GM20431 (cell line): ENCODE measurements around the gene SEC16A.

Source experiments
- in situ Hi-C: fragments of 300-500 bp; cut with MseI, MboI; formaldehyde crosslinking; loops from one replicate; pipeline ENCODE4 v1.15.0; 2020; ENCODE audit warnings: low sequenced_read_pairs; ENCODE audit not compliant: unreplicated experiment

SEC16A gene

DNA sequence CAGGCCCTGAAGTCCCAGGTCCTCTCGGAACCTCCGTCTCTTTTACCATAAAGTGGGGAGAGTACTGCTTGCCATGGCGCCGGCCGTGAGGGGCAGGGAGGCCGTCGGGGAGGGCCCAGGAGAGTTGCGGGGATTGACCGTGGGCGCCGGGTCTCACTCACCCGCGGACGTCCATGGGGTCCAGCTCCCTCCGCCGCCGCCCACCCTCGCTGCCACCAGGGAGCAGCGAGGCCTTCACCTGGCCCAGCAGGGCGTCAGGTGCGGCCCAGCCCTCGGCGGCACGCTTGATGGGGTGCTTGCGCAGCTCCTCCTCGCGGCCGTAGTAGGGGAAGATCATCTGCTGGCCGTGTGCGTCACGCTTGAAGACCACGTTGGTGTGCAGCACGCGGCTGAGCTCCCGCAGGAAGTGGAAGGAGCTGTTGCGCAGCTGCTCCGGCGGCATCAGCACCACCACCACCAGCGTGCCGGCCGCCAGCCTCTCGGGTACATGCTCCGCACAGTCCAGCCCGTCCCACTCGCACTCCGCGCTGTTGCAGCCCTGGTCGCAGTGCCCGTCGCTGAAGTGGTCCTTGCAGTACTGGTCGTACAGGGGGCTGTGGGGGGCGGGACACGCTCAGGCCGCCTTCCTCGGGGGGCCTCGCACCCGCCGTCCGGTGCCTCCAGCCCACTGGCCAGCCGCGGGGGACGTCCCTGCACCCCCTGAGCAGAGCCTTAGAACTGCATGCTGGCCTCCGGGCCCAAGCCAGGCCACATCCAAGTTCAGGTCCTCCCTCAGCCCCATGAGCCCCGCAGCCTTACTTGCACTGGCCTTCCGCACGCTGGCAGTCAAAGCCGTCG, 21.9 kb upstream of the SEC16A start:
- in situ Hi-C loops, result no loop called here

DNA sequence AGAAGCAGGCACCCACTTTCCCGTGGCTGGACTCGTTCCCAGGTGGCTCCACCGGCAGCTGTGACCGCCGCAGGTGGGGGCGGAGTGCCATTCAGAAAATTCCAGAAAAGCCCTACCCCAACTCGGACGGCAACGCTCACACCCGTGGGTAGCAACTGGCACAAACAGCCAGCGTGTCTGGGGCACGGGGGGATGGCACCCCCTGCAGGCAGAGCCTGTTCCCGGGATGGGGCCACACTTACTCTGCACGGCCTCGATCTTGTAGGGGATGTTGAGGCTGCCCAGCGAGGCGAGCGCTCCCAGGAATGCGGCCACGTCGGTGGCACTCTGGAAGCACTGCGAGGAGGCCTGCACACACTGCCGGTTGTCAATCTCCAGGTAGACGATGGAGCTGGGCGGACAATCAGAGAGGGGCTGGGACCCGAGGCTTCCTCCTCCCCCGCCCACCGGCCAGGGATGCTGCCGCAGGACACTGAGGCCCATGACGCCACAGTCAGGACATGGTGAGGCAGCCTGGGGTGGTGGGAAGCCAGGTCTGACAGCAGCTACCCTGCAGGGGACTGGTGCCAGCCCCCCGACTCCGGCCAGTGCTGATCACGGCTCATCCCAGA, 20.2 kb upstream of the SEC16A start:
- in situ Hi-C loops, result no loop called here

DNA sequence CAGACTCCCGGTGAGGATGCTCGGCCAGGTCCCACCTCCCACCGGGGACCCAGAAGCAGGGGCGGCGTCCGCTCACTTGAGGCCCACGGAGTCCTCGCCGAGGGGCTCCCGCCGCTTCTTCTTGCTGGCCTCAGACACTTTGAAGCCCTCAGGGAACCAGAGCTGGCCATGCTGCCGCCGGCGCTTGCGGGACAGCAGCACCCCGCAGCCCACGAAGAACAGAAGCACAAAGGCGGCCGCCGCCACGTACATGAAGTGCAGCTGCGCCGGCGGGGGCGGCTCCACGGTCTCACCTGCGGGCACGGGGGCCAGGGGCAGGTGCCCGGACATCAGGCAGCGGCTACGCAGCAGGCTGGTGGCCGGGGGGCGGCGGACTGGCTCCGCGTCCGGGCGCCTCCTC, 19.4 kb upstream of the SEC16A start:
- in situ Hi-C loops, result no loop called here

DNA sequence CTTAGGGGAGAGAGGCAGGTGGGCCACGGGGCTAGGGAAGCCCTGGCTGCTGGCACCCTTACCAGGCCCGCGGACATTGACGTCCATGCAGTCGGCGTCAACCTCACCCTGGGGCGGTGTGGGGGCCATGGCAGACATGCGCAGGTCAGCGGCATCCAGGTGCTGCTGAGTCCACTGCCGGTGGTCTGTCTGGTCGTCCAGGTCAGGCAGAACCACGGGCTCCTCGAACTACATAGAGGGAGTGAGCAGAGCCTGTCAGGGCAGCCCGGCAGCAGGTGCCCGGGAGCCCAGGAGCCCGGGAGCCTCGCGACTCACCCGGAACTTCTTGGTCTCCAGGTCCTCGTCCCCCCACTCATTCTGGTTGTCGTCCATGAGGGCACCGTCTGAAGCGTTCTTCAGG, 18.8 kb upstream of the SEC16A start:
- in situ Hi-C loops, result no loop called here

DNA sequence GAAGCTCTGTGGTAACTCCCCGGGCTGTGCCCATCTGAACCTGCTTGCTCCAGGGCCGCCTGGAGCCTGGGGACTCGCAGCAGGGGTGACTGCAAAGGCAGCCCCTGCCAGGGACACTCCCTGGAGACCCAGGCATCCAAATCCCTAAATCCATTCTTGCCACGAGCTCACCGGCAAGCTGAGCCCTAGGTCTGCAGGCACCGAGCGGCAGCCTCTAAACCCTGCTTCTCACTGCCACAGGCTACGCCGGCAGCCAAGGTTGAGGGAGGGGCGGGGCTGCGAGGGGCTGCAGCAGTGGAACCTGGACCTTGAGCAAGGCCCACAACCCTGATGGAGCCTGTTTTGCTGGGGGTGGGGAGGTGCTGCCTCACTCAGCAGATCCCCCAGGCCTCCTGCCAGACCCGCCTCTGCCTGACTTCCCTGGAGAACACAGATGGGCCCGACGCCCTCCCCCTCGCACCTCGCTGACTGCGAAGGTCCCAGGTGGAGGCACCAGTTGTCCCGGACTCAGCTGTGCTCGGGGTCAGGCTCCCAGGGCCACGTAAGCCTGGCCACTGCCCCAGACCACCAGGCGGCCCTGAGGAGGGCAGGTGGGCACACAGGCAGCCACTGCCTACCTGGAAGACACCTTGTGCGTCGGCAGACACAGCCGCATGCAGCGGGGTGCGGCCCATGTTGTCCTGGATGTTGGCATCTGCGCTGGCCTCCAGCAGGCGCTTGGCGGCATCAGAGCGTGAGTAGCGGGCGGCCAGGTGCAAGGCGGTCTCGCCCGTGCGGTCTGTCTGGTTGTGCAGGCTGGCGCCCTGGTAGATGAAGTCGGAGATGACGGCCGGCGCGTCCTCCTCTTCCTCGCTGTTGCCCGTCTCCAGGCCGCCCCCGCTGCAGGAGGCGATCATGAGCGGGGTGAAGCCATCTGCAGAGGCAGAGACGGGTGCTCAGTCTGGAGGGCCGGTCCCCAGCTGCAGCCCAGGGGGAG, 17.4 kb upstream of the SEC16A start:
- in situ Hi-C loops, result no loop called here

DNA sequence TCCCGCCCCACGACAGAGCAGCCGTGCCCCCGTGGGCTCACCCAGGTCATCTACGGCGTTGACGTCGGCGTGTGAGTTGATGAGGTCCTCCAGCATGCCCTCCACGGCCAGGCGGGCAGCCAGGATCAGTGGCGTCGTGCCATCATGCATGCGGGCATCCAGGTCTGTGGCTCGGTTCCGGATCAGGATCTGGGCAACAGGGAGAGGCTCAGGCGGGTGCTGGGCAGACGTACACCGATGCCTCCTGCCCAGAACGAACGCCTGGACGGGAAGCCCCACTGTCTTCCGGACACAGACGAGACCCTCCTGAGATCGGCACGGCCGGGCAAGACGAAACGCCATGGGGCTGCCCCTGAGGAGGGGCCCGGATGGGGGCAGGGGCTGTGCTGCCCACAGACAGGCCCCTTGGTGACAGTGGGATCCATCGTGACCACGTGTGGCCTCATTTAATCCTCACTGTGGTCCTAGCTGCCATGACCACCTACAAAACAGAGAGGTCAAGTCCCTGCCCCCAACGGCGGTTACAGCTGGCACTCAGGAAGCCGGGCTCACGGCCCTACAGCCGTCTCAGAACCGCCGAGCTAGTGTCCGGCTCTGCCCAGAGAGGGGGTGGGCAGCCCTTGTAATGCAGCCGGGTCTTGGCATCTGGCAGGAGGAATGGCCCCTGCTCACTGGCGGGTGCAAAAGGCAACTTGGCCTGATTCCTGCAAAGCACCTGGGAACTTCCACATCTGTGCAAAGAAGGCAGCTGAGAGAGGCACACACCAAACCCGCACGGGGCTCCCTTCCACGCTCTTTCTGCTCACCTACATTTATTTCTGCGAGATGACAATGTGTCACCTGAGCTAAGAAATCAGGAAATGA, 16.5 kb upstream of the SEC16A start:
- in situ Hi-C loops, result no loop called here

DNA sequence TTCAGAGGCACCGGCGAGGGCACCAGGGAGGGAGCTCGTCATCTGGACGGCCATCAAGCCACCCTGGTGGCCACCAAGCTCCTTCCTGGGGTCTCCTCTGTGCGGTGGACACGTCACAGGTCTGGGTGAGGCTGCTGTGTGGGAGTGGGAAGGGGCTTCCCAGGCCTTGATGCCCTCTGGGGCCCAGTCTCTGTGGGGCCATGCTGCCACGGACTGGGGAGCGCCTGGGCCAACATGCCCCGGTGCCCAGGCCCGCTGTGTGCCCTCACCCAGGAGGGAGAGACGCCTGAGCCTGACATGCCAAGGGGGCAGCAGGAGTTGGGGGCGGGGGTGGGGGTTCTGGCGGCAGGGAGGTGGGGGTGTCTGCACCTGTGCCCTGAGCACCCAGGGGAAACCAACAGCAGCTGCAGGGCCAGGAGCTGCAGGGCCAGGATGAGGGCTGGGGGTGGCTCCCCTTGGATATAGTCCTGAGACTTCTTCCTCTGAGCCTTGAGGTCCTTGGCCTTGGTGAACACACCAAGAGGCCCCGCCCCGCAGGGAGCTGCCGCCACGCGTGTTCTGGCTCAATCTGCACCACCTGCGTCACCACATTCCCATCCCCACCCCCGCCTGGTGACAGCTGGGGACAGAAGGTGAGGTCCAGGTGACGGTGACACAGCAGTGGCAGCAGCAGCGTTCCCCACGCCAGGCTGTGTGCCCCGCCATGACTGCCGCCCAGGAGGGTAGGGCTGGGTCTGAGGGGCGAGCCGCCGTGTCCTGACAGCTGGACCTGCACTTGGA, 15.3 kb upstream of the SEC16A start:
- in situ Hi-C loops, result no loop called here

DNA sequence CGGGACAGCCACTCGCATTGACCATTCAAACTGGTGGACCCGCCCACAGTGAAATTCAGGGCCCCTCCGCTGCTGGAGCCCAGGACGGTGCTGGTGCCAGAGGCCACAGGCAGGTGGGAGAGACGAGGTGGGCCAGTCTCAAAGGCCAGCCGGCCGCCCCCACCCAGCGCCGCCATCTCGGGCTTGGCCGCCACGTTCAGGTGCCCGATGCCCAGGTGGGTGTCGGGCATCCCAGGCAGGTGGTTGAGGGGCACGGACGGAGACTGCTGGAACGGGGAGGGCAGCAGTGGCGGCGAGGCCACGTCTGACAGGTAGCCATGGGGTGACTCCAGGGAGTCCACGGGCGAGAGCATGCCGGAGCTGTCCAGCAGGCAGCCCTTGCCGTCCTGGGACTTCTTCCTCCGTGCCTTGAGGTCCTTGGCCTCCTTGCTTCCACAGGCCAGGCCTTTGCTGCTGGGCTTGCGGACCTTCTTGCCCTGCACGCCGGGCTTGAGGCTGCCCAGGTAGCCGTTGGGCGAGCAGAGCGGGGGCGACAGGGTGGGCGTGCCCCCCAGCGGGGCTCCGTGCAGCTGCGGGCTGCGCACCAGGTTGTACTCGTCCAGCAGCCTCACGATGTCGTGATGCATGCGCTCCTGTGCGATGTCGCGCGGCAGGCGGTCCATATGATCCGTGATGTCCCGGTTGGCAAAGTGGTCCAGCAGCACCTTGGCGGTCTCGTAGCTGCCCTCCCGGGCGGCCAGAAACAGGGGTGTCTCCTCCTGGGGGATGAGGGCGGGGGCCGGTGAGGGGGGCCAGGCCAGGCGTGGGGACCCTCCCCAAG, 14.2 kb upstream of the SEC16A start:
- in situ Hi-C loops, result no loop called here

DNA sequence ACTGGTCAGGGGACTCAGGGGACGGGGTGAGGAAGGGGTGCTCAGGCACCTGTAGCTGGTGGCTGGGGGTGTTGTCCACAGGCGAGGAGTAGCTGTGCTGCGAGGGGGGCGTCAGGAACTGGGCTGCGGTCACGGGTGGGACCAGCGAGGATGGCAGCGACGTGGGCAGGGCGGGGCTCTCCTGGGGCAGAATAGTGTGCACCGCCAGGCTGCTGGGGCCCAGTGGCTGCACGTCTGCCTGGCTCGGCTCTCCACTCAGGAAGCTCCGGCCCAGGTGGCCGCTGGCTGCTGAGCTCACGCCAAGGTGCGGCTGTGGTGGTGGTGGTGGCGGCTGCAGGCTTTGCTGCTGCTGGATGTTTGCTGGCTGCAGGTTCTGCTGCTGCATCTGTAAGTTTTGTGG, 13.3 kb upstream of the SEC16A start:
- in situ Hi-C loops, result no loop called here

DNA sequence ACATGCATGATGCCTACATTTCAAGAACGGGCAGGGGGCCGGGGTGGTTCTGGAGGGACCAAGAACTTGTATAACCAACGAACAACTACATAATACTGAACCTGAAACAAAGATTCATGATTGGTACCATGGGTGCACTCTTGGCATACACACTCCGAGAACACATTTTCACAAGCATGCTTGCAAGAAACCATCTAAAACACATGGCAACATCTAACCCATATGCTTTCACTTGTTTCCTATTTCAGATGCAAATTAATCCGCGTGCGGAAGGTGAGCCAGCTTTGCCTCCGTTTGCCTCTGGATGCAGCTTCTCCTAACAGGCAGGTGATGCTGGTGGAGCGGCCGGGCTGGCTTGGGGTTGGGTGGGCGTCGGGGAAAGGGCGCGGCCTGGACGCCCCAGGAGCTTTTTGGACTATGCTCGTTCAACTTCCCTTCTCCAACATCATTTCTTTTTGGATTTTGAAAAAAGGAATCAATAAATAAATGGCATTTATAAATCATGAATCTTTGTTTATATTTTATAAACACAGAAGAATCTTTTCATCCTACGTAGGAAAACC, 12.5 kb upstream of the SEC16A start:
- in situ Hi-C loops, result no loop called here

DNA sequence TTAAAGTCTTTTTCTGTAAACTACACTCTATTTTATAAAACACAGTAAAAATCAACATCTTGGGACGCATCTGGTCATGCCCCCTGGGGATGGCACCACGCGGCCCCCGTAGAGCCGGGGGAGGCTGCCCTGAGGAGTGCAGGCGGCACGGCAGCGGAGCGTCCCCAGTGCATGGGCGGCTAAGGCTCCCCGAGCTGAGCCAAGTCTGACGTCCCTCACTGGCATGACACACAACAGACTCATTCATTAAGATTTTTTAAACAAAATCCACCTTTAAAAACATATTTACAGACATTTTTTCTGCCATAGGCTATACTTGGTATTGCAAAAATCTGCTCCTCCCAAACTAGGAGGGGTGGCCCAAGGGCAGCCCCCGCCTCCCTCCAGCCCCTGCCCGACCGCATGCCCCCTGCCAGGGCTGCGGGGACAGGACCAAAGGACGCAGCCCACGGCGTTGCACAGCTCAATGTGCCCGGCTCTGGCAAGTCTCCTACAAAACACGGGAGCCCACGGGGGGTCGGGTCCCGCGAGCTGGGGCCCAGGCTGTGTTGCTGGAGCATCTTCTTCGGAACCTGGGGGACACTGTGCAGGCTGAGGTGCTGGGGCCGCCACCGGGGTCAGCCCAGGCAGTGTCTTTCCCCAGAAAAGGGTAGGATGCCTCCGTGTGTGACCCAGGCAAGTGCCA, 11.8 kb upstream of the SEC16A start:
- in situ Hi-C loops, result loop anchor here (5.0 kb wide), 1 partner anchor 128 kb away; no protein-coding TSS in a partner anchor

DNA sequence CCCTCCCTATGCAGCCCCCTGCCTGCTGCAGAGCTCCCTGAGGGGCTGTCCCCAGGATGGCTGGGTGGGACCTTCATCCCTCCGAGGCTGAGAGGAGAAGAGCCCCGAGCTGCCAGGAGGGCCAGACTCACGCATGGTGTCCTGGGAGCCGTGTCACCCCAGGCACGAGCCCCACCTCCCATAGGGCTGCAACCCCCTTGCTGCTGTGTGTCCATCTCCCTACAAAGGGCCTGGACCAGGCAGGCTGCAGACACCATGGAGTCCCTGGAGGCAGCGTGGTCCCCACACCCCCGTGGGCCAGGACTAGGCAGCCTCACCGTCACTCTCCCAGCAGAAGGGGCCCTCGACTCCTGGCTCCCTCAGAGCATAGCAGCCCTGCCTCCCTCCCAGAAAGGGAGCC, 11.2 kb upstream of the SEC16A start:
- in situ Hi-C loops, result loop anchor here (5.0 kb wide), 1 partner anchor 128 kb away; no protein-coding TSS in a partner anchor

DNA sequence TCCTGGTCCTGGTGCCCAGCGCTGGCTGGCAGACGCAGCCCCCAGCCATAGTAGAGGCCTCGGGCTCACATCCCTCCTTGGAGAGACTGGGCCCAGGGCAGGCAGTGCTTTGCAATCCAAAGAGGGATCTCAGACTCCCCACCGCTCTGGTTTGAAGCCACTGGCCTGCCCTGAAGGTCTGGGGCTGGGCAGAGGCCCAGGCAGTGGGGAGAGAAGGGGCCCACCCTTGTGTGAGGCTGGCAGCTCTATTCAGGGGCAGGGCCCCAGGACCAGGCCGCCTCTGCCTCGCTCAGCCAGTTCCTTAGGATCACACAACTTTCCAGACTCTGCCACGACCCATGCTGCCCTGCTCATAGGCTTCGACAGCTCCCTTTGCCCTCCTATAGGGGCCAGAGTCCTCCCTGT, 10.7 kb upstream of the SEC16A start:
- in situ Hi-C loops, result loop anchor here (5.0 kb wide), 1 partner anchor 129 kb away; no protein-coding TSS in a partner anchor

DNA sequence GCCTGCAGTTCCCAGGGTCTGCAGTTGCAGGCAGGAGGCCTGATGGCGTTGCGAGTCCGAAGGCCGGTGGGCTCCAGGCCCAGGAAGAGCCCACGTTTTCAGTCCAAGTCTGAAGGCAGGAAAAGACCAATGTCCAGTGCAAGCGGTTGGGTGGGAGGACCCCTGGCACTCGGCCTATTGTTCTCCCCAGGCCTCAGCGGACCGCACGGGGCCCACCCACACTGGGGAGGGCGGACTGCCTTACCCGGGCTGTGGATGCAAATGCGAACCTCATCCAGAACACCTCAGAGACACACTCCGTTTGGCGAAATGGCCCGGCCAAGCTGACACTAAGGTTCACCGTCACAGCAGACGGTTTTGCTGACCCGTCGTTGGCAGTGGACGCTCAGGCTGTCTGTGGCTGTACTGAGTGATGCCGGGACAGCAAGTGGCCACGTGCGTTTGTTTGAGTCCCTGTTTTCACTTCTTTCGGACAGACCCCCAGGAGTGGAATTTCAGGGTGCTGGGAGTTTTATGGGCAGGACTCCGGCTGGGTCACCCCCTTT, 10.2 kb upstream of the SEC16A start:
- in situ Hi-C loops, result loop anchor here (5.0 kb wide), 1 partner anchor 129 kb away; no protein-coding TSS in a partner anchor

DNA sequence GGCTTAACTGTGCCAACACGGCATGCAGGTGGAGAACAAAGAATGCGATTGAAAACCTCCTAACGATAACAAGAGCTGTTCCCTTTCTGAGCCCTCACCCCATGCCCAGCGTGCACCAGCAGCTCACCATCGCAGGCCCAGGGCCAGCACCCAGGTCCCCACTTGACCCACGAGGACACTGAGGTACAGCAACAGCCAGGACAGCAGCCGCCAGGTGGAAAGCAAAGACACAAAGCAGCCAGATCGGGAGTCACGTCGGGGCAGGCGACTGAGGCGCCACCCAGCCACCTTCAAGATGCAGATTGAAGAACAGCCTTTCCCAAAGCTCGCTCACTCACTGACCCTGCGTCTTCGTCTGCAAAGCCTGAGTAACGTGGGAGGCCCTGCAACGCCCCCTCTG, 6.9 kb upstream of the SEC16A start:
- in situ Hi-C loops, result loop anchor here (5.0 kb wide), 1 partner anchor 133 kb away; no protein-coding TSS in a partner anchor
